ENCODE measurements around the gene NEK11. TPM values are rescaled to one million over a fixed set of nuclear protein-coding genes. Genes with fewer than 3 reads are reported as not detected.

The NEK11 gene
- total RNA-seq, 1 donor from 2014 or later: 10.2 TPM

DNA sequence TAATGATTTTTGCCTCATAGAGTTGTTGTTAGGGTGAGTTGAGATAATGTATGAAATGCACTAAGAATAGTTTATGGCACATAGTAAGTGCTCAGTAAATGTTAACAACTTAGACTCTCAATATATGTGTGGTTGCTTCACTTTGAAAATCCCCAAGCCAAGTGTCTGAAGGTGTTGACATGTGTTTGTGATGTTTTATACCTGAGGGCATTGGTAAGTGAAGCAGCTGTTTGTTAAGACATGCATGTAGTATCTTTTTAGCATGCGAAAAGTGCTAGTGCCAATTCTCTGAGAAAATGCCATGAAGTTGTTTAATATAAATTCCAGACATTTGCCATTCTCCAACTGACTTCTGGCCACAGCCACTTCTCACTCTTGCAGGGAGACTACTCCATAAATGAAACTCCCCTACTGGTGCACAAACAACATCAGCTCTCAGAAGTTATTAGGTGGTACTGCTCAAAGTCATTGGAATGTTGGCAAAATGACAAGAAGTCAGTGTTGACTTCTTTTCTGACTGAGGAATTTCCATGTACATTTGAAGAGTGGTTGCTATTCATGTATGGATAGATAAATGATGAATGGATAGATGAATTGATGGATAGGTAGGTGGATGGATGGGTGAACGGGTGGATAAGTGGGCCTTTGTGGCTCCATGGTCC lies 251.3 kb downstream of the NEK11 start:
- H3K27me3 ChIP-seq (ENCODE audit: low read depth): no peaks in the 10 kb centered on the region
- H3K27ac ChIP-seq: no peak overlapping the region
- H3K4me3 ChIP-seq: no peak overlapping the region
- no peak for DNase-seq
- no peaks in the 10 kb centered on the region for H3K4me1 ChIP-seq
- H3K36me3 ChIP-seq: no peaks in the 10 kb centered on the region
- intact Hi-C loops (cut with DNase I): no loop called here
- no peak for TF ChIP-seq CTCF (IDR thresholded peaks at IDR 0.05)
- no peak for ATAC-seq
- no peaks in the 10 kb centered on the region for H3K9me3 ChIP-seq

DNA sequence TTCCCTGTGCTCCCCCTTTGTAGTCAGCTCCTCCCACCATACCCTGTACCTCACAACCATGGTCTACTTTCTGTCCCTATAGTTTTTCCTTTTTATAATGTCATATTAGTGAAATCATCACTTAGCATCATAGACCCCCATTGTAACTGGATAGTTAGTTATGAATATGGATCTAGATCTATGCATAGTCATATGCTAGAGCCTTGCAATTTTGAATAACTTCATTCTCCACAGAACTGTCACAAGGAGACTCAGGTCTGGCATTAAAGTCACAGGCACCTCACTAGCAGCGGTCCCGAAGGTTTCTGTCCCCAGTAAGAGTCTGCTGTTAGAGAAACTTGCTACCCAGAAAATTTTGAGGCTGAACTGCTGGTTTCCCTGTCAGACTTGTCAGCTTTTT lies 252.9 kb downstream of the NEK11 start:
- Histone ChIP-seq H3K4me1 (no peaks in the 10 kb centered on the region), H3K27ac (no peak overlapping the region), H3K36me3 (no peaks in the 10 kb centered on the region), H3K27me3 (ENCODE audit: low read depth) (no peaks in the 10 kb centered on the region), H3K4me3 (no peak overlapping the region), H3K9me3 (no peaks in the 10 kb centered on the region)
- ATAC-seq (no peak), DNase-seq (no peak)
- intact Hi-C loops (cut with DNase I): no loop called here
- no peak for TF ChIP-seq CTCF (IDR thresholded peaks at IDR 0.05)

GRCh38 chr3:131282379-131282778 lies 255.7 kb downstream of the NEK11 start:
- intact Hi-C loops (cut with DNase I): no loop called here
- Histone ChIP-seq H3K27me3 (ENCODE audit: low read depth) (no peaks in the 10 kb centered on the region), H3K27ac (no peak overlapping the region), H3K4me1 (no peaks in the 10 kb centered on the region), H3K36me3 (no peaks in the 10 kb centered on the region), H3K9me3 (no peaks in the 10 kb centered on the region), H3K4me3 (no peak overlapping the region)
- TF ChIP-seq CTCF (IDR thresholded peaks at IDR 0.05): no peak
- DNase-seq (no peak), ATAC-seq (no peak)

DNA sequence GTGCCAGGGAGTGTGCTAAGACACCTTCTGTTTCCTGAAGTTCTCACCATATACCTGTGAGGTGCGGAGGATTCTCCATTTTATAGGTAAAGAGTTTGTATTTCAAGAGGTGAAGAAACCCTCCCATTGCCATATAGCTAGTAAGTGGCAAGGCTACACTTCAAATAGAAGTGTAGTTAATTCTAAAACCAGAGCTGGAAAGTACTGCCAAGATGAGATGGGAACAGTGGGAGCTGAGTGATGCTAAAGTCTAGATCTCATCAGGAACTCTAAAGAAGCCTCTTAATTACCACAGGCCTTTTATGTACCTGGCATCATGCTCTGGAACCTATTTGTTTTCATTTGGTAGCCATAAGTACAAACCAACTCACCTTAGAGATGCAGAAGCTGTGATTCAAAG lies 256.3 kb downstream of the NEK11 start:
- TF ChIP-seq CTCF (IDR thresholded peaks at IDR 0.05): no peak
- no peaks in the 10 kb centered on the region for H3K27me3 ChIP-seq (ENCODE audit: low read depth)
- DNase-seq (no peak), ATAC-seq (no peak)
- H3K27ac ChIP-seq: no peak overlapping the region
- no peaks in the 10 kb centered on the region for H3K36me3 ChIP-seq
- no peaks in the 10 kb centered on the region for H3K4me1 ChIP-seq
- no peak overlapping the region for H3K4me3 ChIP-seq
- H3K9me3 ChIP-seq: no peaks in the 10 kb centered on the region
- intact Hi-C loops (cut with DNase I): no loop called here

DNA sequence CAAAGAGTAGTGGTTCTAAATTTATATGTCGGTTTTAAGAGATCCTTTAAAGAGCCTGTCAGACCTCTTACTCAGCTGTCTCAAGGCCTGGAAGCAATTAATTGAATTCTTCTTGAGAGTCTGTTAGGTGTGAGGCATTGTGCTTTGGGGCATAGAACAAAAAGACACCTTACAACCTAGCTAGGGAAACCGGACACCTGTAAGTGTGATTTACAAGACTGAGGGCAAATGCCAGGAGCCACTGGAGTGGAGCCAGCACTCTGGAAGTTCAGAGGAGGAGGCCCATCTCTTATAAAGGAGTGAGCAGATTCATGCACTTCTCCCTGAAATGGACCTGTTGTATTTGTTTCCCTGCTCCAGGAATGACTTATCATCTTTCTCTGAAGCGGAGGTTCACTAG lies 257.2 kb downstream of the NEK11 start:
- no peak overlapping the region for H3K27ac ChIP-seq
- no peaks in the 10 kb centered on the region for H3K9me3 ChIP-seq
- TF ChIP-seq CTCF (IDR thresholded peaks at IDR 0.05): no peak
- intact Hi-C loops (cut with DNase I): no loop called here
- no peak for DNase-seq
- no peaks in the 10 kb centered on the region for H3K27me3 ChIP-seq (ENCODE audit: low read depth)
- no peak for ATAC-seq
- no peak overlapping the region for H3K4me3 ChIP-seq
- no peaks in the 10 kb centered on the region for H3K36me3 ChIP-seq
- H3K4me1 ChIP-seq: no peaks in the 10 kb centered on the region
